ENCODE results near the gene SLC39A7.

SLC39A7 gene, protein sequence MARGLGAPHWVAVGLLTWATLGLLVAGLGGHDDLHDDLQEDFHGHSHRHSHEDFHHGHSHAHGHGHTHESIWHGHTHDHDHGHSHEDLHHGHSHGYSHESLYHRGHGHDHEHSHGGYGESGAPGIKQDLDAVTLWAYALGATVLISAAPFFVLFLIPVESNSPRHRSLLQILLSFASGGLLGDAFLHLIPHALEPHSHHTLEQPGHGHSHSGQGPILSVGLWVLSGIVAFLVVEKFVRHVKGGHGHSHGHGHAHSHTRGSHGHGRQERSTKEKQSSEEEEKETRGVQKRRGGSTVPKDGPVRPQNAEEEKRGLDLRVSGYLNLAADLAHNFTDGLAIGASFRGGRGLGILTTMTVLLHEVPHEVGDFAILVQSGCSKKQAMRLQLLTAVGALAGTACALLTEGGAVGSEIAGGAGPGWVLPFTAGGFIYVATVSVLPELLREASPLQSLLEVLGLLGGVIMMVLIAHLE

DNA sequence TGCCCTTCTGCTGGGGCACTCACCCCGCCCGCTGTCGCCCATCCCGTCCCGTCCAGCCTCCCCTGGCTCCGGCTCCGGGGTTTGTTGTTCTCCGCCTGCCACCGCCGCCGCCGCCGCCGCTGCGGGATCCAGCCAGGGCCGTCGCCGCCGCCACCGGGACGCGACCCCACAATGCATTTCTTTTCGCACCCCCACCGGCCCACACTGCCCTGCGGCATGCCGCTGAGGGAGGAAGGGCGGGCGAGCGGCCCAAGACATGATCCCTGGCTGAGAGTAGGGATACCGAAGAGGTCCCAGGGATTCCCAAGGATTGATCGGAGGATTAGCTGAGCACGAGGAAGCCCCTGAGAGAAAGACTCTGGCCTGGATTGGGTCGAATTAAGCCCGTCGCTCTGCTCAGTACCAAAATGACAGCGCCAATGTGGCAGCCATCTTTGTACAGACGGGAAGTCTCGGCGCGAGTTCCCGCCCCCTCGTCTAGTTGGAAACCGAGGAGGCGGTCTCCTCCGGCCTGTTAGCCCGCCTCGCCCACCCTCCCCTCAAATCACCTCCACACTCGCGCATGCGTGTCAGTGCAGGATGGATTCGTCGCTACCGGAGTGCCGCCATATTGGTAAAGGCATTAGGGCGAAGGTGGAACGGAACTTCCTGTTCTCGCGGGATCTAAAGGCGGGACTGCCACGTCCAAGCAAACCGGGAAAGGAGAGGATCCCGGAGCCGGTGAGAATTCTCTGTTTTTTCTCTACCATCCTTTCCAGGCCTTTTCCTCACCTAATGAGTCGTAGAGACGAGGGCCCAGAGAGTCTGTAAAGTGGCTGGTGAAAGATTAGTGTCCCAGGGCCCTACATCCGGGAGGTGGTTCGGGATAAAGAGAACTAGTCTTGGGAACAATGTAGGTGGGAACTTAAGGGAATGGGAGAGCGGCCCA is at the start of gene SLC39A7, which contains the start of gene RXRB:
Gene SLC39A7 (plus strand): TSS at position 649 of the 928 bp plus-strand sequence. CDS start 379 bp downstream, outside the sequence.
Gene RXRB (minus strand): TSS at position 447 of the 928 bp plus-strand sequence. CDS start 189 bp downstream, at position 258.
- peak; percentile 91 to 99 (median 98) for DNase-seq

GRCh38 chr6:33151050-33151449 is 49.6 kb upstream of the SLC39A7 start:
- DNase-seq: no peak

GRCh38 chr6:33154349-33154748 is 46.3 kb upstream of the SLC39A7 start:
- DNase-seq: no peak

DNA sequence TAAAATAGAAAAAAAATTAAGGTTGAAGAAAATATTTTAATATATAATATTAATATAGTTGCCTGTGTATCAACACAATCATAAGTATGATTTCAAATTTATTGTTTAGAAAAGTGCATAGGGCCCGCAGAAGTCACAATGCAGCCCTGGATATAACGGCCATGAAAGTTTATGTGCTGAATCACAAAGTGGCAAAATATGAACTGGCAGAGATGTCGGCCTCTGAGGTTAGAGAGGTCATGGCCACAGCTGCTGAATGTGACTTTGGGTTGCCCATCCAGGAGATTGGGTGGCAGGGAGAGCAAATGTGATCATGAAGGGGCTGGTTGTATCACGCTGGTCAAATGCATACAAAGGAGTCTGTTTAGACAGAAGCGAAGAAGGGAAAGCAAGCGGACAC is 44.1 kb upstream of the SLC39A7 start:
- DNase-seq: no peak

DNA sequence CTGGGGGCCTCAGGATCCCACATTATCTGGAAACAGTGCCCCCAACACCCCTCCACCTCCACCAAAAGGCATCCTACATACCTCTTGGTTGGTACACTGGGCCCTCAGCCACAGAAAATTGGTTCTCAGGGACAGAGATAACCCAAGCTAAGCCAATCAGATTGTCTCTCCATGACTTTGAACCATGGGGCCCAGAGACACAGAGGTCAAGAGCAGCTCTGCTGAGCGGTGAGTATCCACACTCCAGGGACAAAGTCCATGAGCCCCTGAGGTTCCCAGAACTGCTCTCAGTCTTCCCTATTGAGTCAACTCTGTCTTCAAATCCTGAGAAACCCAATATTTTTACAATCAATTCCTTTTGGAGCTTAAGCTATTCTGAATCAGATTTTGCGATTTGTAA is 43.7 kb upstream of the SLC39A7 start:
- DNase-seq: no peak

DNA sequence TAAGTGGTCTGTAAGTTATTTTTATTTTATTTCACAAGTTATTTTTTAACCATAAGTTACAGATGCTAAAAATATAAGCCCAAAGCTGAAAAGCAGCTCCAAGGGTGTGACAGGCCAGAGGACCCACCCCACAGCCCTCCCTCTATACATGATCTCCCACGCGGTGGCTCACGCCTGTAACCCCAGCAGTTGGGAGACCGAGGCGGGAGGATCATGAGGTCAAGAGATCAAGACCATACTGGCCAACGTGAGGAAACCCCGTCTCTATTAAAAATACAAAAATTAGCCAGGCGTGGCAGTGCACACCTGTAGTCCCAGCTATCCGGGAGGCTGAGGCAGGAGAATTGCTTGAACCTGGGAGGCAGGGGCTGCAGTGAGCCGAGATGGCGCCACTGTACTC is 40.6 kb upstream of the SLC39A7 start:
- DNase-seq: no peak

GRCh38 chr6:33160728-33161344 is 39.8 kb upstream of the SLC39A7 start:
- no peak for DNase-seq

DNA sequence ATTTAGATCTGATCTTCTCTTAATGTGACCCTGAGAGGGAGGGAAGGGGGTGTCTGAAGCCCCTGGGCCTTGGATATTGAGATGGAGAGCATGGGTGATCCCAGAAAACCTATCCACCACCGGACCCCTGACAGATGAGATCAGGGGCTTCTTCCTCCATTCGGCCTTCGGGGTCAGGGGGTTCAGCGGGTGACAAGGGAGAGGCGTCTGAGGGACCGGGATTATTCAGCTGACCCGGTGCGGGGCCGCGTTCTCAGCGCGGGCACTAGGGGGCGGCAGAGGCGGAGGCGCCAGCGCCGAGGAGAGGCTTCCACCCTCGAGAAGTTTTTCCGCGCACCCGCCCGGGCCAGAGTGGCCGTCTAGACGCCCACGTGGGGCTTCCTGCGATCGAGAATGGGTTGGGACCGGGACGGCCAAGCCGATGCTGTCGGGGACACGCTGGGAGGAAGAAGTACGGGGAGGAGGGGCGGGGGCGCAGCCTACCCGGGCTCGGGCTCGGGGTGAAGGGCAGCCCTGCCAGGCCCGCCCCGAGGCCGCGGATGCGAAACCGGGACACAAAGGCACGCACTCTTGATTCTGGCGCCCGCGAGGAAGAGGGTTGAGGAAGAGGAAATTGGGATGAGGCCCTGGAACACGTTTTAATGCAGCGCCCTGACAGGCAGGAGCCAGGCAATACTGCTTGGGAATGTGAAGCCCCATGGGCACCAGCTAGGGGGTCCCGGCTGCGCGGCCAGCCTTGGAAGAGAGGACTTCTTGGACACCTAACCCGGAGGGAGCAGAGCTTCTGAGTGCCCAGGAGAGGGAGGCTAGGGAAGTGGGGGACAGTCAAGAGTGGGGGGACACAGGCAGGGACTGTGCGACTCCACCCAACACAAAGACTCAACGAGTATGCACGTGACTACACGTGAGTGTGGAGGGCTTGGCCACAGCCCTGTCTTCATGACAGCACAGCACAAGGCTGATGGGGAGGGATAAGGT is 39.0 kb upstream of the SLC39A7 start:
- peak; percentile 56 to 85 (median 76) for DNase-seq

DNA sequence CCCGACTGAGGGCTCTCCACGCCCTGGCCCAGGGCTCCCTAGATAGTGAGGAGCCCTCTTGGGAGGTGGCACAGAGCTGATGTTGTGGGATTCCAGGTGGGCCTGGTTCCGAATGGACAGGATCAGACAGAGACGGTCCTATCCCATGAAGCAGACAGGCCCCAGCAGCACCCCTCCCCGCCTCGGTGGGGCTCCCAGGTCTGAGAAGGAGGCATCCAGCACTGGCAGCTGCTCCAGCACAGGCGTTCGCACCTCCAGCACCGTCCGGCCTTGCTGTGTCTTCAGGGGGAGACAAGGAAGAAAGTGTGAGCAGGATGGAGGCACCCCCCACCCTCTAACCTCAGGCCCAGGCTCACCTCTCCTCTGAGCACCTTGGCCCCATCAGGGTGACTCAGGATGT is 37.1 kb upstream of the SLC39A7 start:
- DNase-seq: no peak

DNA sequence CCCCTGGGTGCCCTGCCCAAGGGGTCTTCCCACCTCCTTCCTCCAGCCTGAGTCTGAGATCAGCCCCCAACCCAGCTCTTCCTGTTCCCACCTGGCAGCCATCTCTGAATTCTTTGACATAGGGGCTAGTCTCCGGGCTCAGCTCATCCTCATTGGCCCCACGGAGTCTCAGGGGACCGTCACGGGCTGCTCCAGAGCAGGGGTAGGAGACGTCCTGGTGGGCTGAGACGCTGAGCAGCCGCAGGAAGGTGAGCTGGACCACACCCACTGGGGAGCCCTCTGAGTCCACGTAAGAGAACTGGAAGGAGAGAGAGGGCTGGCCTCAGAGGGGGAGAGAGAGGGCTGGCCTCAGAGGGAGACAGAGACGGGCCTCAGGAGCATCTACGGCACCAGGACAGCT is 36.5 kb upstream of the SLC39A7 start:
- DNase-seq: no peak

- DNase-seq: no peak
These were observed 35.8 kb upstream of the SLC39A7 start for GRCh38 chr6:33164665-33165373.

DNA sequence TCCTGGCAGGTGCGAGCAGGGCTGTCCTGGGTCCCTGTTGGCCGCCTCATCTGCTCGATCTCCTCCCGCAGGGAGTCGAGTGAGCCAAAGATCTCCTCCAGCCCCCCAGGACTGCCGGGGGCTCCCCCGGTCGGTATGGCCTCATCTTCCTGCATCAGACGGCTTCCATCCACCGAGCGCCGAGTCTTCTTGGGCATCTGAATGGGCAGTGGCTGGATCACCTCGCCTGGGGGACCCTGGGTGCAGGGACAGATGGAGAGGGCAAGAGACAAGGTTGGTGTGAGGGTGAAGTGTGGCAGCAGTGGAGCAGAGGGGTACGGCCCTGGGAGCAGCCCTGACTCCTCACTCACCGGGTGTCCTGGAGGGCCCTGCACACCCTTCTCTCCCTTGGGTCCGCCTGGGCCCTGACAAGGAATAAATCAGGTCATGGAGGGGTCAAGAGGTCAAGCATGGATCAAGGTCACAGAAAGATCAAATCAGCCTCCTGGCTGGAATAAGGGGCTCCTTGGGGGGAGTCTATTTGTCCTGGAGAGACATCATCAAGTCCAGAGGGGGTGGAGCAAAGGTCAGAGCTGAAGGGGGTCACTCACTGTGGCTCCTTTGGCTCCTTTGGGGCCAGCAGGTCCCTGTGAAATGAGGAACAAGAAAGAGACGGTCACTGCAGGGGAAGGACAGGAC is 34.9 kb upstream of the SLC39A7 start:
- no peak for DNase-seq

DNA sequence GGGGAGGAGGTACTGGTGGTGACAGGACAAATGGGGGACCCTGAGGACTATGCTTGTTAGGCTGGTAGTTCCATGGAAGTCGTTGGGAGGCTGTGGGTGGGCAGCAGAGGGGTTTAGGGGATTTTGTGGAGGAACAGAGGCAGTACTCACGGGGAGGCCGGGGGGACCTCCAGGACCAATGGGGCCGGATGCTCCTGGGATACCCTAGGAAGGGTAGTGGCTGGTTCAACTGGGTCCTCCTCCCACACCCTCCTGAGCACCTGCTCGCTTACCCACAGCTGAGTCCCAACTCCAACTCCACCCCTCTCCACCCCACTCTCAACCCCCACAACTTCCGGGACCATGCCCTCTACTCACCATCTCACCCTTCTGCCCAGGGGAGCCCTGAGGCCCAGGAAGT is 34.3 kb upstream of the SLC39A7 start:
- DNase-seq: no peak

- DNase-seq: no peak
These were observed 33.9 kb upstream of the SLC39A7 start for GRCh38 chr6:33166811-33167210.

- no peak for DNase-seq
These were observed 33.0 kb upstream of the SLC39A7 start for GRCh38 chr6:33167374-33168283.

DNA sequence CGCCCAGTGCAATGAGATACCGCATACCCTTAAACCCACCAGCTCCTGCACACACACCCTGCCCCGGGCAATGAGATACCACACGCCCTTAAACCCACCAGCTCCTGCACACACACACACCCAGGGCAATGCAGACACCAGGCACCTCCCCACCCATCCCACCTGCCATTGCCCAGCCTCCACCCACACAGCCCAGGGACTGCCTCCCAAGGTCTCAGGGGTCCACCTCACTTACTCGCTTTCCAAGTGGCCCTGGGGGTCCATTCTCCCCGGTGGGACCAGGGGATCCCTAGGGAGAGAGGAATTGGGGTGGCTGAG is 32.4 kb upstream of the SLC39A7 start:
- DNase-seq: no peak

GRCh38 chr6:33168639-33169038 is 32.0 kb upstream of the SLC39A7 start:
- DNase-seq: no peak

GRCh38 chr6:33169291-33170175 is 31.1 kb upstream of the SLC39A7 start:
- no peak for DNase-seq

Measured in stimulated activated naive CD4-positive, alpha-beta T cell (primary cell).